BJ (cell line): ENCODE results near the gene PADI4. TPM values are rescaled to one million over a fixed set of nuclear protein-coding genes. Genes with fewer than 3 reads are reported as not detected.

Experiments
- CTCF ChIA-PET: fragments of 350-600 bp; formaldehyde crosslinking; extraction: SDS; loops from one replicate; lab custom pipeline; 2021; ENCODE audit warnings: antibody characterized with exemption, inconsistent platforms; lab: Yijun Ruan, JAX
- POLR2A ChIA-PET: fragments of 300-600 bp; sonication (Branson Sonifier 250); formaldehyde crosslinking; extraction: SDS; loops from one replicate; lab custom pipeline; 2021; ENCODE audit warnings: antibody characterized with exemption; lab: Charles Lee
- DNase-seq: peaks from one replicate; pipeline ENCODE4 v3.0.0-alpha.2; 2011; ENCODE audit warnings: low read depth
- H3K27me3 ChIP-seq: 2 replicates; pipeline ENCODE4 v1.6.0; 2011; ENCODE audit warnings: low read length; ENCODE audit not compliant: control insufficient read depth, insufficient read depth
- H3K36me3 ChIP-seq: 2 replicates; pipeline ENCODE4 v1.5.1; 2011; ENCODE audit warnings: low read length; ENCODE audit not compliant: control insufficient read depth, insufficient read depth
- H3K4me3 ChIP-seq: 2 replicates; pipeline ENCODE4 v1.5.1; 2011; ENCODE audit warnings: low read depth, mild to moderate bottlenecking, control low read depth, low read length
- CTCF ChIP-seq: IDR thresholded peaks from 2 replicates; pipeline ENCODE4 v1.5.1; 2011; ENCODE audit warnings: low read depth, mild to moderate bottlenecking, control low read depth, inconsistent platforms, low read length, moderate library complexity; ENCODE audit not compliant: insufficient read depth
- polyA plus RNA-seq: library from polyadenylated mRNA; depleted of rRNA; stranded (reverse); fragments of >200 nt; gene quantifications from 2 replicates; pipeline ENCODE4 v1.2.3, GENCODE V29; 2011; rRNA removed
- small RNA-seq: library from RNA; depleted of rRNA; stranded (forward); fragments of <200 nt; gene quantifications from one replicate; pipeline ENCODE3, GENCODE V24; 2012; ENCODE audit warnings: low replicate concordance, low read depth; ENCODE audit not compliant: insufficient read length

PADI4 gene
- polyA plus RNA-seq, 1 experiment: not detected

- no peak for TF ChIP-seq CTCF
- no peaks in the 10 kb centered on the region for H3K27me3 ChIP-seq
- no peak overlapping the region for H3K4me3 ChIP-seq
- CTCF ChIA-PET: no interaction called here
- POLR2A ChIA-PET: no interaction called here
- no peak for DNase-seq
- H3K36me3 ChIP-seq: peaks cover 40% of the 10 kb centered on the region
Measured at GRCh38 chr1:17409391-17409811, 101.4 kb downstream of the PADI4 start.

- no peak for DNase-seq
- peaks cover 47% of the 10 kb centered on the region for H3K36me3 ChIP-seq
- CTCF ChIA-PET: interaction anchor here (1.5 kb wide), 1 partner anchor 10 kb away, joined by 6 read pairs; no protein-coding TSS in a partner anchor
Measured at GRCh38 chr1:17412093-17412870, 104.3 kb downstream of the PADI4 start.

More at GRCh38 chr1:17412093-17412870, 104.3 kb downstream of the PADI4 start:
- H3K4me3 ChIP-seq: no peak overlapping the region
- POLR2A ChIA-PET: no interaction called here
- H3K27me3 ChIP-seq: no peaks in the 10 kb centered on the region
- no peak for TF ChIP-seq CTCF

Small RNAs within 50 kb of the gene (small RNA-seq; reads per million reads assigned to genes)
- not detected for gene MIR3972

Other genes with a start within 250 kb of the PADI4 start
- 0.10 and 0.15 TPM in 2 replicates for gene PADI2, start 188.7 kb upstream of the PADI4 start, polyA plus RNA-seq
- 0.70 and 0.82 TPM in 2 replicates for gene PADI1, start 103.1 kb upstream of the PADI4 start, polyA plus RNA-seq
- gene PADI3, start 59.1 kb upstream of the PADI4 start, polyA plus RNA-seq: not detected in 2 replicates
- not detected in 2 replicates for gene PADI6, start 64.0 kb downstream of the PADI4 start, polyA plus RNA-seq
- gene RCC2, start 131.5 kb downstream of the PADI4 start, polyA plus RNA-seq: 32.9 and 42.2 TPM in 2 replicates
- gene ARHGEF10L, start 231.5 kb downstream of the PADI4 start, polyA plus RNA-seq: 5.6 and 12.5 TPM in 2 replicates